ENCODE measurements around the gene ARF3.
"Not testable (repeated sequence)": the region's sequence is repeated elsewhere in the genome, so short reads cannot be mapped to it uniquely, and the experiment has no call there.

ARF3 gene

GRCh38 chr12:48929551-48929950 lies 27.7 kb downstream of the ARF3 start:
- DNase-seq (ENCODE audit: low spot score) = no peak

- no peak for DNase-seq (ENCODE audit: low spot score)
Measured at GRCh38 chr12:48927261-48927660, 30.0 kb downstream of the ARF3 start.

GRCh38 chr12:48925304-48926011 lies 31.8 kb downstream of the ARF3 start, which contains the start of gene FKBP11:
Gene FKBP11, minus strand, starts transcription at chr12:48925492. Its CDS starts 64 bp downstream, at chr12:48925428.
- peak; percentile 57 for DNase-seq (ENCODE audit: low spot score)

- DNase-seq (ENCODE audit: low spot score) = no peak
Measured at GRCh38 chr12:48924617-48925303, 32.5 kb downstream of the ARF3 start.

- DNase-seq (ENCODE audit: low spot score) = no peak
Measured at GRCh38 chr12:48923117-48923516, 34.2 kb downstream of the ARF3 start.

- DNase-seq (ENCODE audit: low spot score) = no peak
Measured at GRCh38 chr12:48917857-48918537, 39.3 kb downstream of the ARF3 start.

- DNase-seq (ENCODE audit: low spot score) = no peak
Measured at GRCh38 chr12:48910196-48910595, 47.1 kb downstream of the ARF3 start.

GRCh38 chr12:48909698-48910097 lies 47.6 kb downstream of the ARF3 start:
- not testable (repeated sequence) for DNase-seq (ENCODE audit: low spot score)

GRCh38 chr12:48907245-48907644 lies 50.0 kb downstream of the ARF3 start:
- no peak for DNase-seq (ENCODE audit: low spot score)

GRCh38 chr12:48903982-48904411 lies 53.3 kb downstream of the ARF3 start:
- DNase-seq (ENCODE audit: low spot score) = peak; percentile 71

GRCh38 chr12:48903363-48903981 lies 53.8 kb downstream of the ARF3 start:
- no peak for DNase-seq (ENCODE audit: low spot score)

GRCh38 chr12:48901278-48901677 lies 56.0 kb downstream of the ARF3 start:
- DNase-seq (ENCODE audit: low spot score) = no peak

GRCh38 chr12:48899651-48900050 lies 57.6 kb downstream of the ARF3 start:
- DNase-seq (ENCODE audit: low spot score) = no peak

- no peak for DNase-seq (ENCODE audit: low spot score)
Measured at GRCh38 chr12:48894271-48894670, 63.0 kb downstream of the ARF3 start.

GRCh38 chr12:48890657-48891418 lies 66.4 kb downstream of the ARF3 start:
- peak; percentile 45 for DNase-seq (ENCODE audit: low spot score)

- no peak for DNase-seq (ENCODE audit: low spot score)
Measured at GRCh38 chr12:48889679-48890078, 67.6 kb downstream of the ARF3 start.
